ENCODE measurements around the gene DAD1. TPM values are rescaled to one million over a fixed set of nuclear protein-coding genes. Genes with fewer than 3 reads are reported as not detected.

The DAD1 gene
- total RNA-seq, 1 donor from 2014 or later = 149 TPM

DNA sequence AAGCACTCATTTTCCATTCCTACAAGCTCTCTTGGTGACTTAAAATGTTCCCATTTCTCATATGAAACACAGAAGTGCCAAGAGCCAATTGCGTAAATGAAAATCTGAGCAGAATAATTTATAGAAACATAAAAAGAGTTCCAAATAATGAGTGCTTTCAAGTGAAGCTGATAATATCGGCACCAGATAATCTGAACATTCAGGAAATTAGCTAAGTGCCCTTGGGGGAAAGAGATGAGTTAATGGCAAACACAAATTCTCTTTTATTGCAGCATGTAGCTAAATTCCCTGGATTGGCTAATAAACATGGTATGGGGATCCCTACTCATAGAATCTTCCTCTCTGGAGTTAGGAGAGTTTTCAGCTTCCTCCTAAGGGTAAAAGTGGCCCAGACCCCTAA lies 46.7 kb downstream of the DAD1 start:
- Mint-ChIP-seq H3K27me3 (peaks cover 22% of the 10 kb centered on the region), H3K4me3 (ENCODE audit: low read depth) (no peak overlapping the region), H3K27ac (no peak overlapping the region), H3K36me3 (ENCODE audit: insufficient read depth) (no peaks in the 10 kb centered on the region), H3K9me3 (ENCODE audit: low read depth) (no peaks in the 10 kb centered on the region), H3K4me1 (ENCODE audit: low read depth) (peaks cover 3% of the 10 kb centered on the region)
- no peak for DNase-seq (ENCODE audit: low spot score, unreplicated experiment)
- TF ChIP-seq, protein P1, sequence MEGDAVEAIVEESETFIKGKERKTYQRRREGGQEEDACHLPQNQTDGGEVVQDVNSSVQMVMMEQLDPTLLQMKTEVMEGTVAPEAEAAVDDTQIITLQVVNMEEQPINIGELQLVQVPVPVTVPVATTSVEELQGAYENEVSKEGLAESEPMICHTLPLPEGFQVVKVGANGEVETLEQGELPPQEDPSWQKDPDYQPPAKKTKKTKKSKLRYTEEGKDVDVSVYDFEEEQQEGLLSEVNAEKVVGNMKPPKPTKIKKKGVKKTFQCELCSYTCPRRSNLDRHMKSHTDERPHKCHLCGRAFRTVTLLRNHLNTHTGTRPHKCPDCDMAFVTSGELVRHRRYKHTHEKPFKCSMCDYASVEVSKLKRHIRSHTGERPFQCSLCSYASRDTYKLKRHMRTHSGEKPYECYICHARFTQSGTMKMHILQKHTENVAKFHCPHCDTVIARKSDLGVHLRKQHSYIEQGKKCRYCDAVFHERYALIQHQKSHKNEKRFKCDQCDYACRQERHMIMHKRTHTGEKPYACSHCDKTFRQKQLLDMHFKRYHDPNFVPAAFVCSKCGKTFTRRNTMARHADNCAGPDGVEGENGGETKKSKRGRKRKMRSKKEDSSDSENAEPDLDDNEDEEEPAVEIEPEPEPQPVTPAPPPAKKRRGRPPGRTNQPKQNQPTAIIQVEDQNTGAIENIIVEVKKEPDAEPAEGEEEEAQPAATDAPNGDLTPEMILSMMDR (IDR thresholded peaks at IDR 0.05; ENCODE audit: unreplicated experiment) = no peak

DNA sequence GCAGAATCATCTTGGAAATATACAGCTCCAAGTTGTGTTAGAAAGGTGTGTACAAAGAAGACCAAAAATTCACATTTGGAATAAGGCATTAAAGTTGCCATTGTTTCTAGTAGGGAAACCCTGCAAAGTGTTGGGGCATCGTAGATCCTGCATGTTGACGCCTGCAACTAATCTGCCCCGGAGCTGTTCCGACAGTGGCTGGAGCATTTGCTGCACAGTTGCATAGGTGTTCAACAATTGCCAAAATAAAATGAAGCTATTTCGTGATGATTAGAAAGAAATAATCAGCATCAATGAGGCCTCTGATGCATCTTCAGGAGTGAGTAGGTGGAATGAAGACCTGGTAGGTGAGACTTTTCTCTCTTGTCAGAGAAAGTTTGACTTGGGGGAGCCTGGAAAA lies 47.3 kb downstream of the DAD1 start:
- TF ChIP-seq, protein P1 (IDR thresholded peaks at IDR 0.05; ENCODE audit: unreplicated experiment) = no peak
- Mint-ChIP-seq H3K27me3 (peaks cover 22% of the 10 kb centered on the region), H3K9me3 (ENCODE audit: low read depth) (no peaks in the 10 kb centered on the region), H3K4me3 (ENCODE audit: low read depth) (no peak overlapping the region), H3K36me3 (ENCODE audit: insufficient read depth) (no peaks in the 10 kb centered on the region), H3K27ac (no peak overlapping the region), H3K4me1 (ENCODE audit: low read depth) (peaks cover 3% of the 10 kb centered on the region)
- DNase-seq (ENCODE audit: low spot score, unreplicated experiment) = no peak

DNA sequence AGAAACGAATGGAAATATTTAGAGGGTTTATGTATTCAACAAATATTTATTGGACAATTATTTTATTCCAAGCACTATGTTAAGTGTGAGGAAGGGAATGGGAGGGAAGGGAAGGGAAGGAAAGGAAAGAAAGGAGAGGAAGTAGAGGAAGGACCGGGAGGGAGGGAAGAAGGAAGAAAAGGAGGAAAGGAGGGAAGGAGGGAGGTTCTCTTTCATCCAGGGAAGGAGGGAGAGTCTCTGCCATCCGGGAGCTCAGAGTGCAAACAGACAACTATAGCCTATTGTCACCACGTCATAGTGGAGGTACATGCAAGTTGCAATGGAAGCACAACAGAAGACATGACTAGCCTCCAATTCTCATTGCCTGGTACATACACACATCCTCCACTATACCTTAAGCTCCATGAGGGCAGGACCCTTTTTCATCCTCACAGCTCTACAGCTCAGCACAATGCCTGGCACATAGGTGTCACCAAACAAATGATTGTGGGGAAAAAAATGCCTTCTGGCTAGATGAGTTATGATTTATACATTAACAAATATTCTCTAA lies 48.1 kb downstream of the DAD1 start:
- H3K27me3 Mint-ChIP-seq = peaks cover 16% of the 10 kb centered on the region

DNA sequence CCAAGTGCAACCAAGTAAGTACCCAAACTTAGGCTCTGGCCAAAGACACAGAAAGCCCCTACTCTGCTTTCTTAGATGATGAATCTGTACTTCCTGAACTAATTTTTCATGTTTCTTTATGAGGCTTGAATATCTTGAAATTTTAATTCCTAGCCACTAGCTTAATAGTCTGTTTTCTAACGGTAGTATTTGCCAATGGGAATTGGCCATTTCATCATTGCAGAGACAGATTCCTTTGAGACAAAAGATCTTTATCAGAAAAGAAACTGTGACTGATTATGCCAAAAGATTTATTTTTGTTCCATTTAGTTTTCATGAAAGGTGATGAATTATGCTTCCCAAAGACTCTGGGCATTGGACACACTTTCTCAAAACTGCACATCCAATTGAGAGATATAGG lies 48.7 kb downstream of the DAD1 start:
- Mint-ChIP-seq H3K9me3 (ENCODE audit: low read depth) (no peaks in the 10 kb centered on the region), H3K27me3 (peaks cover 14% of the 10 kb centered on the region), H3K4me1 (ENCODE audit: low read depth) (no peaks in the 10 kb centered on the region), H3K36me3 (ENCODE audit: insufficient read depth) (no peaks in the 10 kb centered on the region), H3K4me3 (ENCODE audit: low read depth) (no peak overlapping the region), H3K27ac (no peak overlapping the region)
- no peak for DNase-seq (ENCODE audit: low spot score, unreplicated experiment)
- TF ChIP-seq, protein P1 (IDR thresholded peaks at IDR 0.05; ENCODE audit: unreplicated experiment) = no peak

More for the DNA sequence above, 48.1 kb downstream of the DAD1 start:
- Mint-ChIP-seq H3K4me1 (ENCODE audit: low read depth) (no peaks in the 10 kb centered on the region), H3K9me3 (ENCODE audit: low read depth) (no peaks in the 10 kb centered on the region), H3K36me3 (ENCODE audit: insufficient read depth) (no peaks in the 10 kb centered on the region), H3K4me3 (ENCODE audit: low read depth) (no peak overlapping the region), H3K27ac (no peak overlapping the region)
- DNase-seq (ENCODE audit: low spot score, unreplicated experiment) = no peak
- TF ChIP-seq, protein P1 (IDR thresholded peaks at IDR 0.05; ENCODE audit: unreplicated experiment) = no peak

DNA sequence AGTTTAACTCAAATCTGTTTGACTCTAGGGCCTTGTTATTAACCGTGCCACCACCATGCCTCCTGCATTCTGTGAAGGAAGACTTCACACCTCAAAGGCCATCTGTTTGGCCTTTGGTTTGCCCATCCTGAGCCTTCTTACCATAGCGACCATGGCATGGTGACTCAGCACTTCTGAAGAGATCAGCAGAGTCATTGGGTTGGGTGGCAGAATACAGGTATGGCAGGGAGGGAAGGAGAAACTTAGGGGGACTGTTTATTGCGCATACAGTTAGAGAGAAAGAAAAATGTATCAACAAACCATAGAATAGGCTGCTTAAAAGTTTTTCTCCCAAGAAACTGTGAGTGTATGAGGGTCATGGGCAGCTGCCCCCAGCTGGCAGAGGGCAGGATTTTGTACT lies 49.2 kb downstream of the DAD1 start:
- TF ChIP-seq, protein P1 (IDR thresholded peaks at IDR 0.05; ENCODE audit: unreplicated experiment) = no peak
- H3K27ac Mint-ChIP-seq = no peak overlapping the region
- peaks cover 11% of the 10 kb centered on the region for H3K27me3 Mint-ChIP-seq
- H3K4me3 Mint-ChIP-seq (ENCODE audit: low read depth) = no peak overlapping the region
- H3K9me3 Mint-ChIP-seq (ENCODE audit: low read depth) = no peaks in the 10 kb centered on the region
- no peaks in the 10 kb centered on the region for H3K36me3 Mint-ChIP-seq (ENCODE audit: insufficient read depth)
- H3K4me1 Mint-ChIP-seq (ENCODE audit: low read depth) = no peaks in the 10 kb centered on the region
- DNase-seq (ENCODE audit: low spot score, unreplicated experiment) = no peak

Data from progenitor cell of endocrine pancreas (in vitro differentiated cells).